Measurements from ENCODE around the gene TSR3.

TSR3 gene

DNA sequence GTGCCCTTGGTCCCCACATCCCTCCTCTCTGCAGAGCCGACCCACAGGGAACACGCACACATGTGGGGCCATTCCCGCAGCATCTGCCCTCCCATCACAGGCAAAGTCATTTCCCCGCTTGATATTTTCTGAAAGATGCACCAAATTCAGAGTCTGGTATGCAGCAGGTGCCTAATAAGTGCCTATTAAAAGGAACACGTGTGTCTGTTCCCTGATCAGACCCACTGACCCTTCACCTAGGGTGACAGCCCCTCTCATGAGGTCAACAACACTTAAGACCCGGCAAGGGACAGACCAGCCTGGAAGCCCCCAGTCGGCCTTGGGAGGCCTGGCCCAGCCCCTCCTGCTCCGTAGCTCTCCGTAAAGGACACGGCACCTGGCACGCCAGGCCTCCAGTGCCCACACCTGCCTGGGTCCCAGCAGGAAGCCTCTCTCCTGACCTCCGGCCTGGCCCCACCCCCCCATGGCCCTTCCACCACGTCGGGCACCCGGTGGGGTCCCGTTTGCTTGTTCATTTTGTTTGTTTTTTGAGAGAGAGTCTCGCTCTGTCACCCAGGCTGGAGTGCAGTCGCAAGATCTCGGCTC, 42.8 kb upstream of the TSR3 start:
- no peak for DNase-seq
- Histone ChIP-seq H3K36me3 (ENCODE audit: insufficient read depth, low read length) (peaks cover 54% of the 10 kb centered on the region), H3K4me1 (ENCODE audit: insufficient read depth, low read length) (0 out of 2 replicates have a peak, but pooled peaks cover 5% of the 10 kb centered on the region), H3K27ac (ENCODE audit: low read length) (no peak overlapping the region), H3K9me3 (ENCODE audit: insufficient read depth, low read length, severe bottlenecking) (no peaks in the 10 kb centered on the region), H4K20me1 (ENCODE audit: insufficient read depth, low read length) (peaks cover 3% of the 10 kb centered on the region; the same call in 1 of the 2 replicates), H3K27me3 (ENCODE audit: insufficient read depth, low read length, poor library complexity) (no peaks in the 10 kb centered on the region), H3K4me3 (ENCODE audit: low read depth in 1 of 2, low read length in 2 of 2) (no peak overlapping the region), H3K4me2 (ENCODE audit: insufficient read depth, low read length) (no peak overlapping the region), H3K9ac (ENCODE audit: low read depth, low read length) (no peak overlapping the region), H2AFZ (ENCODE audit: low read depth, low read length) (no peak overlapping the region), H3K79me2 (ENCODE audit: insufficient read depth, low read length) (no peaks in the 10 kb centered on the region)
- TF ChIP-seq, protein P1, sequence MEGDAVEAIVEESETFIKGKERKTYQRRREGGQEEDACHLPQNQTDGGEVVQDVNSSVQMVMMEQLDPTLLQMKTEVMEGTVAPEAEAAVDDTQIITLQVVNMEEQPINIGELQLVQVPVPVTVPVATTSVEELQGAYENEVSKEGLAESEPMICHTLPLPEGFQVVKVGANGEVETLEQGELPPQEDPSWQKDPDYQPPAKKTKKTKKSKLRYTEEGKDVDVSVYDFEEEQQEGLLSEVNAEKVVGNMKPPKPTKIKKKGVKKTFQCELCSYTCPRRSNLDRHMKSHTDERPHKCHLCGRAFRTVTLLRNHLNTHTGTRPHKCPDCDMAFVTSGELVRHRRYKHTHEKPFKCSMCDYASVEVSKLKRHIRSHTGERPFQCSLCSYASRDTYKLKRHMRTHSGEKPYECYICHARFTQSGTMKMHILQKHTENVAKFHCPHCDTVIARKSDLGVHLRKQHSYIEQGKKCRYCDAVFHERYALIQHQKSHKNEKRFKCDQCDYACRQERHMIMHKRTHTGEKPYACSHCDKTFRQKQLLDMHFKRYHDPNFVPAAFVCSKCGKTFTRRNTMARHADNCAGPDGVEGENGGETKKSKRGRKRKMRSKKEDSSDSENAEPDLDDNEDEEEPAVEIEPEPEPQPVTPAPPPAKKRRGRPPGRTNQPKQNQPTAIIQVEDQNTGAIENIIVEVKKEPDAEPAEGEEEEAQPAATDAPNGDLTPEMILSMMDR (IDR thresholded peaks at IDR 0.05; ENCODE audit: borderline replicate concordance, extremely low read depth, low read length, poor library complexity, severe bottlenecking) = no peak
- no peak for TF ChIP-seq EZH2 (IDR thresholded peaks at IDR 0.05; ENCODE audit: borderline replicate concordance, low read depth, low read length, severe bottlenecking)
- no peak for ATAC-seq (ENCODE audit: insufficient read depth, low read depth)

DNA sequence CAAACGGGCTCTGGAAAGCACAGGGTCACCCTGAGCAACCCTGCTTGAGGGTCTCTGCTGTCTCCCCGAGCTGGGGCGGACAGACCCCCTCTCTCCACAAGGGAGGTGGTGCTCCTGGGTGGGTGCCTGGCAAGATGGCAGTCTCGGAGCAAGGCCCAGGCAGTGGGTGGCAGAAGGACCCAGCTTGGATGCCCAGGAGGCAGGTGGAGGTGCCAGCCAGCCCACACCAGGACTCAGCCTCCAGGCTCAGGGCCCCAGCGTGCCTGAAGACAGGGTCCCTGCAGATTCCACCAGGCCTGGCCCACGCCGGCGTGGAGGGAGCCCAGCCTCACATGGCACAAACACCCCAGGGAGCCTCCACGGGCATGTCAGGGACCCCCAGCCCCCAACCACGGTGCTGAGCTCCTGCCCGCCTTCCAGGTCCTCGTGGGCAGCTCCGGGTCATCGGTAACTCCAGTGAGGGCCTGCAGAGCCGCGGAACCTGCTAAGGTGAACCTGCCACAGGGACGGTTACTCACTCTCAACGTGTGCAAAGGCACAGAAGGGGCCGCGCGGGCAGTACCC, 42.0 kb upstream of the TSR3 start:
- H3K4me1 ChIP-seq (ENCODE audit: insufficient read depth, low read length) = 0 out of 2 replicates have a peak, but pooled peaks cover 5% of the 10 kb centered on the region
- H3K9me3 ChIP-seq (ENCODE audit: insufficient read depth, low read length, severe bottlenecking) = no peaks in the 10 kb centered on the region
- no peak for DNase-seq
- H4K20me1 ChIP-seq (ENCODE audit: insufficient read depth, low read length) = peaks cover 3% of the 10 kb centered on the region; the same call in 1 of the 2 replicates
- no peak overlapping the region for H3K4me3 ChIP-seq (ENCODE audit: low read depth in 1 of 2, low read length in 2 of 2)
- H3K4me2 ChIP-seq (ENCODE audit: insufficient read depth, low read length) = no peak overlapping the region
- H3K27ac ChIP-seq (ENCODE audit: low read length) = no peak overlapping the region
- H3K36me3 ChIP-seq (ENCODE audit: insufficient read depth, low read length) = peaks cover 52% of the 10 kb centered on the region
- H2AFZ ChIP-seq (ENCODE audit: low read depth, low read length) = no peak overlapping the region
- TF ChIP-seq EZH2 (IDR thresholded peaks at IDR 0.05; ENCODE audit: borderline replicate concordance, low read depth, low read length, severe bottlenecking) = no peak
- TF ChIP-seq, protein P1 (IDR thresholded peaks at IDR 0.05; ENCODE audit: borderline replicate concordance, extremely low read depth, low read length, poor library complexity, severe bottlenecking) = no peak
- ATAC-seq (ENCODE audit: insufficient read depth, low read depth) = no peak
- H3K9ac ChIP-seq (ENCODE audit: low read depth, low read length) = no peak overlapping the region
- no peaks in the 10 kb centered on the region for H3K27me3 ChIP-seq (ENCODE audit: insufficient read depth, low read length, poor library complexity)
- H3K79me2 ChIP-seq (ENCODE audit: insufficient read depth, low read length) = no peaks in the 10 kb centered on the region

DNA sequence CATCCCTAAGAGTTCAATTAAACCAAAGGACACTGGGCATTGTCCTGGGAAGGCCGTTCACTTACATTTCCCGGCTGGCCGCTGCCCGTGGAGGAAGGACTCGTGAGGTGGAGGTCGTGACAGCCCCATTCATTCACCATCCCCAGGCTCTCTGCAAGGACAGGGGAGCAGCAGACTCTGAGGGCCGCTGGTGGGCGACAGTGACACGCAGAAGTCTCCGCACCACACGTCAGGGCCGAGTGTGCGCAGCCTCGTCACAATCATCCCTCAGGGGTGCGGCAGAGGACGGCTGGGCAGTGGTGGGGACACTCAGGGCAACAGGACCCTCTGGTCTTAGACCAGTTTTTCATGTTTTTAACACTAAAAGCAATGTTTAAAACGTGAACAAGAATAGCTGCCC, 41.1 kb upstream of the TSR3 start:
- DNase-seq (no peak), ATAC-seq (ENCODE audit: insufficient read depth, low read depth) (no peak)
- Histone ChIP-seq H3K4me3 (ENCODE audit: low read depth in 1 of 2, low read length in 2 of 2) (no peak overlapping the region), H3K79me2 (ENCODE audit: insufficient read depth, low read length) (no peaks in the 10 kb centered on the region), H3K4me2 (ENCODE audit: insufficient read depth, low read length) (no peak overlapping the region), H3K27me3 (ENCODE audit: insufficient read depth, low read length, poor library complexity) (no peaks in the 10 kb centered on the region), H4K20me1 (ENCODE audit: insufficient read depth, low read length) (peaks cover 7% of the 10 kb centered on the region), H3K4me1 (ENCODE audit: insufficient read depth, low read length) (0 out of 2 replicates have a peak, but pooled peaks cover 5% of the 10 kb centered on the region), H3K27ac (ENCODE audit: low read length) (no peak overlapping the region), H3K9me3 (ENCODE audit: insufficient read depth, low read length, severe bottlenecking) (no peaks in the 10 kb centered on the region), H3K36me3 (ENCODE audit: insufficient read depth, low read length) (peaks cover 55% of the 10 kb centered on the region), H3K9ac (ENCODE audit: low read depth, low read length) (no peak overlapping the region), H2AFZ (ENCODE audit: low read depth, low read length) (no peak overlapping the region)
- TF ChIP-seq EZH2 (IDR thresholded peaks at IDR 0.05; ENCODE audit: borderline replicate concordance, low read depth, low read length, severe bottlenecking) = no peak
- TF ChIP-seq, protein P1 (IDR thresholded peaks at IDR 0.05; ENCODE audit: borderline replicate concordance, extremely low read depth, low read length, poor library complexity, severe bottlenecking) = no peak

Measured in DND-41 (cell line).